Measurements from ENCODE around the gene HNRNPM. TPM values are rescaled to one million over a fixed set of nuclear protein-coding genes. Genes with fewer than 3 reads are reported as not detected.

The HNRNPM gene
- total RNA-seq, 1 donor = 41.8 TPM

- DNase-seq (ENCODE audit: low read depth) = no peak
- TF ChIP-seq CTCF (IDR thresholded peaks at IDR 0.05; ENCODE audit: insufficient read depth, low read length) = no peak
- no peak overlapping the region for H3K4me3 ChIP-seq (ENCODE audit: low read depth, low read length)
These were observed 83.7 kb downstream of the HNRNPM start for GRCh38 chr19:8528500-8528899.

- no peak for DNase-seq (ENCODE audit: low read depth)
- TF ChIP-seq CTCF (IDR thresholded peaks at IDR 0.05; ENCODE audit: insufficient read depth, low read length) = no peak
- no peak overlapping the region for H3K4me3 ChIP-seq (ENCODE audit: low read depth, low read length)
These were observed 84.7 kb downstream of the HNRNPM start for GRCh38 chr19:8529369-8530006.

GRCh38 chr19:8530061-8530679, 85.4 kb downstream of the HNRNPM start:
- DNase-seq (ENCODE audit: low read depth) = no peak
- no peak for TF ChIP-seq CTCF (IDR thresholded peaks at IDR 0.05; ENCODE audit: insufficient read depth, low read length)
- no peak overlapping the region for H3K4me3 ChIP-seq (ENCODE audit: low read depth, low read length)

GRCh38 chr19:8531470-8531869, 86.7 kb downstream of the HNRNPM start:
- DNase-seq (ENCODE audit: low read depth) = no peak
- no peak overlapping the region for H3K4me3 ChIP-seq (ENCODE audit: low read depth, low read length)
- TF ChIP-seq CTCF (IDR thresholded peaks at IDR 0.05; ENCODE audit: insufficient read depth, low read length) = no peak

- no peak for DNase-seq (ENCODE audit: low read depth)
- H3K4me3 ChIP-seq (ENCODE audit: low read depth, low read length) = no peak overlapping the region
- TF ChIP-seq CTCF (IDR thresholded peaks at IDR 0.05; ENCODE audit: insufficient read depth, low read length) = no peak
These were observed 87.5 kb downstream of the HNRNPM start for GRCh38 chr19:8532225-8532624.

GRCh38 chr19:8536282-8536681, 91.5 kb downstream of the HNRNPM start:
- no peak overlapping the region for H3K4me3 ChIP-seq (ENCODE audit: low read depth, low read length)
- no peak for TF ChIP-seq CTCF (IDR thresholded peaks at IDR 0.05; ENCODE audit: insufficient read depth, low read length)
- DNase-seq (ENCODE audit: low read depth) = no peak

All from fibroblast of the aortic adventitia (primary cell).